NCI-H524 (cell line): ENCODE measurements around the gene ITGAX.
"Not testable (repeated sequence)": the region's sequence is repeated elsewhere in the genome, so short reads cannot be mapped to it uniquely, and the experiment has no call there.

Experiments
- DNase-seq, 2 experiments: peaks; one replicate each; lab custom pipeline; 2025; lab: John Stamatoyannopoulos, UW

Gene ITGAX

DNA sequence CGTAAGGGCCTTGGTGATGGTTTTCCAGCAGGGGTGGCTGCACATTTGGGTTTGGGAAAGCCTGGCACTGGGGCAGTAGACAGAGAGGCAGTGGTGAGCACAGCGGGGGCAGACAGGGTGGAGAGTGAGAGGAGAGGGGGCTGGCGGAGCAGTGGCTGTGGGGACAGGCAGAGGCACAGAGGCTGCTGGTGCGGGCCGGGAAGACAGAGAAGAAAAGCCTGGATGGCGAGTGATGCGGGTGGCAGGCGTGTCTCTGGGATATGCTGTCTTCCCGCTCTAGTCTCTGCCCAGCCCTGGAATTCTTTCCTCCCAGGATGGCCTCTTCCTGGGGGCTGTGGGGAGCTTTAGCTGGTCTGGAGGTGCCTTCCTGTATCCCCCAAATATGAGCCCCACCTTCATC lies 55.1 kb downstream of the ITGAX start:
- DNase-seq, result no peak

DNA sequence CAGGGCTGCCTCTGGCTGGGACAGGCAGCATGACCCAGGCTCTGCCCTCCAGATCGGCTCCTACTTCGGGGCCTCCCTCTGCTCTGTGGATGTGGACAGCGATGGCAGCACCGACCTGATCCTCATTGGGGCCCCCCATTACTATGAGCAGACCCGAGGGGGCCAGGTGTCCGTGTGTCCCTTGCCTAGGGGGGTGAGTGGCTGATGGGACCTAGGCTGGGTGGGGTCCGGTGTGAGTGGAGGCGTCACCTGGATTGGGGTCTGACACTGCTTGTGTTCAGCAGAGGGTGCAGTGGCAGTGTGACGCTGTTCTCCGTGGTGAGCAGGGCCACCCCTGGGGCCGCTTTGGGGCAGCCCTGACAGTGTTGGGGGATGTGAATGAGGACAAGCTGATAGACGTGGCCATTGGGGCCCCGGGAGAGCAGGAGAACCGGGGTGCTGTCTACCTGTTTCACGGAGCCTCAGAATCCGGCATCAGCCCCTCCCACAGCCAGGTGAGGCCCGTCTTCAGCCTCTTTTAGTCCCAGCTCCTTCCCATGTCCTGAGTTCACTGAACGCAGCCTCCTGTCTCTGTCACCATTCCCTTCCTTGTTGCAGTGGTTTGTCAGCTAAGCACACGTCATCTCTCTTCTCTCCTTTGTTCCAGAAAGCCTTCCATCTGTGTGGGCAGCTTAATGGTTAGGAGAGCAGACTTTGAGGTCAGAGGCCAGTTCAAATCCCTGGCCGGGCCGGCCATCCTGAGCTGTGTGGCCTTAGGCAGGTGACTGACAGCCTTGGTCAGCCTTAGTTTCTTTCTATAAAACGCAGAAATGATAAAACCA lies 56.3 kb downstream of the ITGAX start:
- no peak for DNase-seq

DNA sequence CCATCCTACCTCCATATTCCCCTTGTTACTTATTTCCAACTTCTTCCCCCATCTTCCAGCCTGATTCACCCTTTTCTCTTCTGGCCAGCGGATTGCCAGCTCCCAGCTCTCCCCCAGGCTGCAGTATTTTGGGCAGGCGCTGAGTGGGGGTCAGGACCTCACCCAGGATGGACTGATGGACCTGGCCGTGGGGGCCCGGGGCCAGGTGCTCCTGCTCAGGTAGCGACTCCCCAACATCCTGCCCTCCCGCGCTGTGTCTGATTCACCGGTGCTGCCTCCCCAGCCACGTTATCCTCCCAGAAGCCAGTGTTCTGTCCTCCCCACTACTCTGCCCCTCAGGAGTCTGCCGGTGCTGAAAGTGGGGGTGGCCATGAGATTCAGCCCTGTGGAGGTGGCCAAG lies 57.8 kb downstream of the ITGAX start:
- no peak for DNase-seq

DNA sequence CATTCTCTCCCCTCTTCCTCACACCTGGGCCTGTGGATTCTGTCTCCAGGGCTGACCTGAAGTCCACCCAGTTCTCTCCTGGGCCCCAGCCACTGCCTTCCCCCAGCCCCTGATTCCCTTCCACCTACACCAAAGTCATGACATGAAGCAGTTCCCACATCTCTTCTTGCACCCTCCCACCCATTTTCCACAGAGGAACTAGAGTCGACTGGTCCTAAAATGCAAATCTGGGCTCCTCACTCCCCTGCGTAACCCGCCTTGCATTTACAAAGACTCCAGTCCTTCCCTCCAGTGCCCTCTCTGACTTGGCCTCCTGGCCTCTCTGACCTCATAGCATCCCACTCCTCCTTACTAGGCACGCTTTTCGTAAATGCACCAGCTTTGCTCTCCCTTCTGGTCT lies 58.4 kb downstream of the ITGAX start:
- DNase-seq, result no peak

DNA sequence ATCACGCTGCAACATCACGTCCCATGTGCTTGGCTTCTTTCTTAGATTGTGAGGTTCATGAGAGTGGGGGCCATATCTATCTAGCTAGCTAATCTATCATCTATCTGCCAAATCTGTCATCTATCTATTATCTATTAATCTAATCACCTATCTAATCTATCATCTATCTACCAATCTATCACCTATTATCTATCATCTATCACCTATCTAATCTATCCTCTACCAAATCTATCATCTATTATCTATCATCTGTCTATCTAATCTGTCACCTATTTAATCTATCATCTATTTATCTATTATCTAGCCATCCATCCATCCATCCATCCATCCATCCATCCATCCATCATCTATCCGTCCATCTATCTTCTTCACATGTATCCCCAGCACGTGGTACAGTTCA lies 59.0 kb downstream of the ITGAX start:
- no peak for DNase-seq

DNA sequence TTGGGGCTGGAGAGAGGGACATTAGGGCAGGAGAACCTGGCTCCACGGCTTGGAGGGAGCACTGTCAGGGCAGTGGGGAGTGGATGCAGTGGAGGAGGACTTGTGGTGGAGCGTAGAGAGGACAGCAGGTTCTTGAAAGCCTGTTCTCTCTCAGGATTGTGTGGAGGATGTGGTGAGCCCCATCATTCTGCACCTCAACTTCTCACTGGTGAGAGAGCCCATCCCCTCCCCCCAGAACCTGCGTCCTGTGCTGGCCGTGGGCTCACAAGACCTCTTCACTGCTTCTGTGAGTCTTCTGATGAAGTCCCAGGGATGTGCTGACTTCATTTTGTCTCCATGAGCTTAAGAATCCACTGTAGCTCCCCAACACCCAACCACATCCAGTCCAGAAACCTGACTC lies 59.7 kb downstream of the ITGAX start:
- DNase-seq, result no peak

DNA sequence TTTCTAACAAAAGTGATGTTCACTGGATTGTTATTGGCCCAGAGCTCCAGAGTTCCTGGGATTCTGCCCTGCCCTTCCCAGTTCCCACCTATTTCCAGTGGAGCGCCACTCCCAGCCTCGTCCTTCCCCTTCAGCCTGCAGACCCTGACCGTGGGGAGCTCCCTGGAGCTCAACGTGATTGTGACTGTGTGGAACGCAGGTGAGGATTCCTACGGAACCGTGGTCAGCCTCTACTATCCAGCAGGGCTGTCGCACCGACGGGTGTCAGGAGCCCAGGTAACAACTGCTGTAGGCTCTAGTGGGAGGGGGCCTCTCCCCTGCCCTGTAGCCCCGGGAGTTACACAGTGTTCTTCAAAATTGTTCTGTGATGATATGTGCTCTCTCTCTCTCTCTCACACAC lies 61.4 kb downstream of the ITGAX start:
- DNase-seq, result no peak

DNA sequence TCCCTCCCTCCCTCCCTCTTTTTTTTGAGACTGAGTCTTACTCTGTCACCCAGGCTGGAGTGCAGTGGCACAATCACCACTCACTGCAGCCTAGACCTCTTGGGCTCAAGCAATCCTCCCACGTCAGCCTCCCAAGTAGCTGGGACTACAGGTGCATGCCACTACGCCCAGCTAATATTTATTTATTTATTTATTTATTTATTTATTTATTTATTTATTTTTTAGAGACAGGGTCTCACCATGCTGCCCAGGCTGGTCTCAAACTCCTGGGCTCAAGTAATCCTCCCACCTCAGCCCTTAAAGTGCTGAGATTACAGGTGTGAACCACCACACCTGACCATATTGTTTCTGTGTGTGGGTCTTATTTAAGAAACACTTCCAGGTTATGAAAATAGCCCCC lies 62.1 kb downstream of the ITGAX start:
- DNase-seq, result not testable (repeated sequence)

DNA sequence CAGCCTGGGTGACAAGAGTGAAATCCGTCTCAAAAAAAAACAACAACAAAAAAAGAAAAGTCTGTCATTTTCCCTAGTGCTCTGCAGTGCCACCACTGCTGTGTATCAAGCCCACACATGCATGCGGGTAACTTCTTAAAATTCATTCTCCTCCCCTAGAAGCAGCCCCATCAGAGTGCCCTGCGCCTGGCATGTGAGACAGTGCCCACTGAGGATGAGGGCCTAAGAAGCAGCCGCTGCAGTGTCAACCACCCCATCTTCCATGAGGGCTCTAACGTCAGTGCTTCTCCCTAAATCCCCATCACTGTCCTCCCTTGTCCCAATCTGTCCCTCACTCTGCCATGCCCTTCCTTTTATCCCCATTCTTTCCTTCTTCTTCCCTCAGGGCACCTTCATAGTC lies 62.9 kb downstream of the ITGAX start:
- no peak for DNase-seq

DNA sequence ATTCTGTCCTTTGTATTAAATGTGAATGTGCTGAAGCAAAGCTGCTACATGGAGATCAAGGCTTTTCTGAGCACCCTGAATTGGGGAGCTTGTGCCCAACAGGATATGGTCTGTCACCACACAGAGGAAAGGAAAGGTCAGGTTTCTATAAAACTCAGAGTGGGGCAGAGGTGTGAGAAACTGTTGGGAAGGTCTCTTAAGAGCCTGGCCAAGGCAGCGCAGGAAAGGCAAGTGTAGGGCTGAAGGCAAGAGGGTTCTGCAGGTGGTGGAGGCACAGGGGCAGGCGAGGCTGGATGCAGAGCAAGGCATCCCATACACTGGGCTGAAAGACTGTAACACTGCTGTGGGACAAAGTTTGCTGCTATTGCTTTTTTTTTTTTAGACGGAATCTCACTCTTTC lies 65.1 kb downstream of the ITGAX start:
- no peak for DNase-seq

DNA sequence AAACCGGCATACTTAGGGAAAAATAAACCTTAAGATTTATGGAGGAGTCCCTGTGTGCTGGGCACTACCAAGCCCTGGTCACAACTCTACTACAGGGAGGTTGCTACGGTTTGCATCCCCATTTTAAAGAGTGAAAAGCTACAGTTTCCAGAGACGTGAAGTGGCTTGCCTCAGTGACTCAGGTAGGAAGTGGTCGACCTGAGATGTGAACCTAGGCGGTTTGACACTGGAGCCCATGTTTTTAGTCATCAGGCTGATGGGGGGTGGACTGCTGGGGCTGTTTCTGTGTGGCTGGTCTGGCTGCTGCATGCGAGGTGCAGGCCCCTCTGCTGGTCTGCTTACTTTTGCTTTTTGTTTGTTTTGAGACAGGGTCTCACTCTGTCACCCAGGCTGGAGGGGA lies 66.6 kb downstream of the ITGAX start:
- DNase-seq, result no peak

DNA sequence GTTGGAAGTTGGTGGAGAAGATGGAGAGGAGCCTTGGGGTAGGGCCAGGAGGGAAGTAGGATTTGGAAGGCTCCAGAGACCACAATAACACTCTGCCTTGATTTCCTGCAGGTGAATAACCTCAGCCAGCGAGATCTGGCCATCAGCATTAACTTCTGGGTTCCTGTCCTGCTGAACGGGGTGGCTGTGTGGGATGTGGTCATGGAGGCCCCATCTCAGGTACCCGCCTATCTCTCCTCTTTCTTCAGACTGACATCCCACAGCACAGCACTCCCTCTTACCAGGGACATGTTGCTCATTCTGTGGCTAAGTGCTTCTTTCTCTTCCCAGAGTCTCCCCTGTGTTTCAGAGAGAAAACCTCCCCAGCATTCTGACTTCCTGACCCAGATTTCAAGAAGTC lies 68.3 kb downstream of the ITGAX start:
- DNase-seq, result no peak

DNA sequence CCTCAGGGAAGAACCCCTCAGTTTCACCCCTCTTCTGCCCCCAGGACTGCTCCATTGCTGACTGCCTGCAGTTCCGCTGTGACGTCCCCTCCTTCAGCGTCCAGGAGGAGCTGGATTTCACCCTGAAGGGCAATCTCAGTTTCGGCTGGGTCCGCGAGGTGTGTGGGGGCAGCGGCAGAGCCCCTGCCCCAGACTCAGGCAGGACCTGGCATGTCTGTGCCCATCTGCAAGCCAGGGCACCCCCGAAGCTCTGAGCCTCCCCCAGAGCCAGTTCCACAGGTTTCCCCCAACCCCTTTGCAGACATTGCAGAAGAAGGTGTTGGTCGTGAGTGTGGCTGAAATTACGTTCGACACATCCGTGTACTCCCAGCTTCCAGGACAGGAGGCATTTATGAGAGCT lies 68.8 kb downstream of the ITGAX start:
- no peak for DNase-seq

DNA sequence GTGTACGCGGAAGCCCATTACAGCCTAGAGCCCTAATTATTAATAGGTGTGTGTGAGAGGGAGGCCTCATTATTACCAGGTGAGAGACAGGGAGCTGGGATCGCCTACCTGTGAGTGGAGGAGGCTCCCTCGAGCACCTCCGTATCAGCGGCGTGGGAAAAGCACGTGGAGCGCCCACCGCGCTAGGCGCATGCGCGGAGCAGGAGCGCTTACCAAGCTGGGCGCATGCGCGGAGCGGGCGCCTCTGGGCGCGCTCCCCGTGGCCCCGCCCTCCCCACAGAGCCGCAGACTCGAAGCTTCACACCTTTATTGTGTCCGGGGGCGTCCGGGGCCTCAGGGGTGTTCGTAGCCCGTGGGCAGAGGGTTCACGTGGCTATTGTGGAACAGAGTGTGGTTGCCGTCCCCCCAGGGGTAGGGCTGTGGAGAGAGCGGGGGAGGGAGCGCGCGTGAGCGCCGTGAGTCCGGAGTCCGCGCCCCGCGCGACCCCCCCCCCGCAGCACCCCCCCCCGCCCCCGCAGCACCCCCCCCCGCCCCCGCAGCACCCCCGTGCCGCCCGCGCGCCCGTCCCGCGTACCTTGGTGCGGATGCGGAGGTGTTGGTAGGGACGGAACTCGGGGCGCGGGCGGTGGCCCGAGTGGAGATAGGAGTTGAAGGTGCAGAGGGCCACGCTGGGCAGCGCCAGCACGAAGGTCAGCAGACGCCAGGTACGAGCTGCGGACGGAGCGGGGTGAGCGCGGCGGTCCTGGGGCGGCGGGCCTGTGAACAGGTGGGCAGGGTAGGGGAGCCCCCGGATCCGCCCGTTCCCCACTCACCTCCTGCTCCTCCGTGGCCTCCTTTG lies 72.7 kb downstream of the ITGAX start:
- no peak for DNase-seq

DNA sequence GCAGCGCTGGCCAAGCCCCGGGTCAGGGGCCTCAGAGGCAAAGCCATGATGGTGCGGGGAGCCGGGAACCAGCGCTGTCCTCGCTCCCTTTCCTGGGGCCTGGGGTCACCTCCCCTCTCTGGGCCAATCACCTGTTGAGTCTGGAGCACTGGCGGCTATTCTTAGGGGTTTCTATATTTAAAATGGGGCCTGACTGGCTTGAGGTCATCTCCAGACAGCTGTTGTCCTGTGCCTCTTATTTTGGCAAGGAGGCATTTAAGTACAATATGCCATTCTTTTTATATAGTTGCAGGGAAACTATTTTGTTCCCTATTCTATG lies 73.3 kb downstream of the ITGAX start, which contains the start of gene COX6A2:
Gene COX6A2 (minus strand): TSS at position 82 of the 319 bp plus-strand sequence. CDS start 35 bp downstream, at position 47.
- DNase-seq, result no peak

DNA sequence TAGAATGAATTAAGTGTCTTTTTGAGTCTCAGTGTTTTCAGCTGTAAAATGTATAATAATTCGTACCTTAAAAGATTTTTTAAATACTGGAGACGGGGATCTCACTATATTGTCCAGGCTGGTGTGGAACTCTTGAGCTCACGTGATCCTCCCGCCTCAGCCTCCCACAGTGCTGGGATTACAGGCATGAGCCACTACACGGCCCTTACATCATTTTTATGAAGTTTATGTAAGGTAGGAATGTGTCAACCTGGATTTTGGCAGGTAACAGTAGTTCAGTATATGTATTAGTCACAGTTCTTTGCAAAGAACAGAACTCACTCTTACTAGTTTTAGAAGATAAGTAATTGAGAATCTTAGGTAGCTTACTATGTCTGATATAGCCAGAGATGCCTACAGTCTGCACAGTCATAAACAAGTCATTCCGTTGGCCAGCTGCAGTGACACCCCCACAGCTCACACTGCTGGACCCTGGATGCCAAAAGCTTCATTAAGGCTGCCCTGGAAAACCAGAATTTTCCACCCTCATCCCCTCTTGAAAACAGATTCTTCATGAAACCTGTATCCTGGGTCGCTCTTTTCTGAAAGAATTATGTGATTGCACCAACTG lies 73.8 kb downstream of the ITGAX start:
- no peak for DNase-seq

DNA sequence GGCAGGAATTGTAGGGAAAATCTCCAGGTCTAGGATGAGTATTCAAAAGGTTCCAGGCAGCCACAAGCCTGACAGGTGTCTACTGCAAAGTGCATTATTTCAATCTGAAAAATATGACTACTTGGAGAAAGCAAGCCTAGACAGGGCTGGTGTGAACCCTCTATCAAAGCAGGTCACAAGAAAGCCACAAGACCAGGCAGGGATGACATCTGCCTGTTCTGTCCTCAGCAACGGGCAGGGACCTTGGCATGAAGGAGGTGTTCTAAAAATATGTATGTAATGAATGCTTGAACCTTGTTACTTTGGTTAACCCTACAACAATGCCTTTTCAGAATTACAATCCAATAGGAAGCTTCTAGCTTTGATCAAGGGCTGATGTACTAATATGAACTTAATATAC lies 74.3 kb downstream of the ITGAX start:
- no peak for DNase-seq

DNA sequence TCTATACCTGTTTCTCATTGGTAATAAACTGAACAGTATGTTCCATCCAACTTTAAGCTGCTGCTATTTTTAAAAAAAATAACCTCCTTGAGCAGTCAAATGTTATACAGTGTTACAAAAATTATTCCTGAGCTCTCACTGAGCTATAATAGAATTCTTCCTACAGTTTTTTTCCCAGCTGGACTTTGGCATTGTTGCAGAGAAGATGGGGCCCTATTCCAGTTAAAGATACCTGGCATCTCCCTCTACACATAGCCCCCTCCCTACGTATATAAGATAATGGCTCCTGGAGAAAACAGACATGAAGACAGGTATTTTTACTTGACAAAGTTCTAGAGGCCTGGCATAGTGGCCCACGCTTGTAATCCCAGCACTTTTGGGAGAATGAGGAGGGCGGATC lies 74.8 kb downstream of the ITGAX start:
- no peak for DNase-seq

DNA sequence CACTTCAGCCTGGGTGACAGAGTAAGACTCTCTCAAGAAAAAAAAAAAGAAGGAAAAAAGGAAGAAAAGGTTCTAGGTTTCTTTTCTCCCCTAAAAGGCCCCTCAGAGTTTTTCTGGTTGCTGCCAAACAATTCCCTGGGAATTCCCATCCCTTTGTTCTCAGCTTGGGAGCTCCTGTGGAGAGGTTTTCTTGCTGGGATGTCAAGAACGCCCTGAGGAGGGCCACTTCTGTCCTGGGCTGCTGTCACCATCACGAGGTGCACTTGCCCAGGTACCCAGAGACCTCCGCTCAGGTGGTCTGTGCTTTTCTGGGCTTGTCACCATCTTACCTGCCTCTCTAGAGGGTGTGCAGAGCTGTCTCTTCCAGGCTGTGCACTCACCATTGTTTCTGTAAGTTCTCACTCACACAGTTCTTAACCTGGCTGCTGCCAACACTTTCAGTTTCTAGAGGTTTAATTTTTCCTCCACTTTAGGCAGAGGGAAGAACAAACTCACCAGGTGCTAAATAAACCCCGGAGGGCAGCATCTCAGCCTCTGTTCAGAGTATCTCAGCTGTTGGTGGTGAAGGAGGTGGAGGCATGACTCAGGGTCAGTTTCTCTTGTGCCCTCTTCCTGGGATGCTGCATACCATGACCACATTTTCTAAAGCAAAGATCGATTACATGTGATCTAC lies 75.5 kb downstream of the ITGAX start:
- DNase-seq, result no peak
